NCI-H774 (cell line): Measurements from ENCODE around the gene FAM149A.

Source experiments
- DNase-seq: peaks from one replicate; lab custom pipeline; 2025; lab: John Stamatoyannopoulos, UW

FAM149A gene

DNA sequence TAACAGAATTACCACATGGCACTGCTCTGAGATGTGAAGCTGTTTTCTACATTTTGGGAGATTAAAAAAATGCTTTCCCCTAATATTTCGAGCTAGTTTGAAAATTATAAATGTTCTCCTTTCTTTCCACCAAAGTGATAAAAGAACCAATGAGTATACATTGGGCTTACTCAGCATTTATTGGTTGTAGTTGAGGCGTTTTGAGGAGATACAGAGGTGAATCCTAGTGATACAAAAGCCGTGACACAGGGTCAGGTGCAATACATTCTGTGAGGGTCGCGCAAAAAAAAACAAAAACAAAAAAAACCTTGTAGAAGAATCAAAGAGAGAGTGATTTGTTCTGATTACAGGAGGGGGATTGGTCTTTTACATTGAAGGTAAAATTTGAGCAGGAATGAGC, 54.5 kb downstream of the FAM149A start:
- DNase-seq: no peak

DNA sequence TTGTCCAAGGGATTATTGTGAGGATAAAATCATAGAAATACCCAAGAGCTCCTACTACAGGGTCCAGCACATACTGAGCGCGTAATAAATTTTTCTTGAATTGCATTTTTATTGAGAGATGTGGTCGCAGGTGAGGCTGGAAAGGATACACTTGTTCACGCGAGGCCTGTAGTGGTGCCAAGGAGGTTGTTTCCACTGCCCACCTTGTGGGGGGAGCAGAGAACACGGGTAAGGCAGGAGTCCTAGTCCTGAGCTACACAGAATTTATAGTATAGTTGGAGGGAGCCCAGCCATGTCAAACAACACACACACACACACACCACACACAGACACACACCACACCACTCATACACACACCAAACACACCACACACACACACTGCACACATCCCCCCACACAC, 55.1 kb downstream of the FAM149A start:
- no peak for DNase-seq

DNA sequence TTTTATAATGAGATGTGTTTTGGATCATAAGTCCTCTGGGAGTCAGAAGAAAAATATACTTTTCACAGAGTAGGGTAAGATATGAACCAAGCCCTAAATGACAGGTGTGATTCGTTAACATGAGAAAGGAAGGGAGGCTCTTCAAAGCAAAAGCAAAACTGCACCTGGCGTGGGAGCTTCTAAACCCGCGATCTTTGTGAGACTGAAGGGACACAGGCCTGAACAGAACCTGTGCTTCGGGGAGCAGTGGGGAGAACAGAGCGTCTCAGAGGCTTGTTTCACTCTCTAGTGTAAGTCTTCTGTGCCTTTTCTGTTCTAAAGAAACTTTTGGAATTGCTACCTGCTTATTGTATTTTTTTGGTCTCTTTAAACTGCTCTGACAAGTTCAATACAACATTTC, 56.6 kb downstream of the FAM149A start:
- no peak for DNase-seq

DNA sequence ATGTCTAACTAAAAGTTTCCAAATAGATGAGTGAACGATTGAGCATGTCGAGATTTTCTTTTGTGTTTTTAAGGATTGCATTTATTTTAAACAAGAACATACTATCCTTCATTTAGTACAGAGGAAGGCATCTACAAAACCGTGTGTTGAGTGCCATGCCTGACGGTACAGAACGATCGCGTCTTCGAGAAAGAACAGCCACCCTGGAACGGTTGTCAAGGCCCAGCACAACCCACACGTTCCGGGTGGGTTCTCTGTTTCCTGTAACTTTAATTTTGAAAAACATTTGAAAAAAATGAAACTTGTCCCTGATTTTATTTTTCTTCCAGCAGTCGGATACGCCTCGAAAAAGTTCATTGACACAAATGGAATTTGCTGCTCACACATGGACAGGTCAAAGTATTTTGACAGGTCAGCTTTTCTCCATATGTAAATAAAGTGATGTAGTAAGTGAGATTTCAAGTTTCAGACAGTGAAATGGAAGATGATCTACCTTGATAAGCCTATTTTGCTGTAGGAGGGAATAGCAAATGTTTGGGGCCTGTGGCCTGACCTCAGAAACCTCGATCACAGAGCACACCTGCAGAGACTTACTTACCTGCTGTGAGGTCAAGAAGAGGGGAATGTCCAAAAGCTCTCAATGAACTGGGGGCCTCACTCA, 62.5 kb downstream of the FAM149A start:
- no peak for DNase-seq

DNA sequence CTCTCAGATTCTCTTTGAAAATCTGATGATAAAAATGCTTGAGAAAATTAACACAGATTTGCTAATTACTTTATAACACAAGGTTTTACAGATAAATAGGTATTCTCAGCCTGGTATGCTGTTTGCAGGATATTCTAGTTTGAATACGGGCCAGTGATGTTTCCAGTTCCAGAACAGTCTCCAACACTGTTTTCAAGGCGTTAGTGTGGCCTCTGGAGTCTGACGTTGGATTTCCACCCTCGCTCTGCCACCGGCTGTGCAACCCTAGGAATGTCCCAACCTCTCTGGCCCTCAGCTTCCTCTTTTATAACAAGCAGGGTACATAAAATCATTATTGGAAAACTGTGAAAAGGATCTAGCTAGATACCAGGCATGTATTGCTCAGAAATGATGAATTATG, 63.1 kb downstream of the FAM149A start:
- no peak for DNase-seq

DNA sequence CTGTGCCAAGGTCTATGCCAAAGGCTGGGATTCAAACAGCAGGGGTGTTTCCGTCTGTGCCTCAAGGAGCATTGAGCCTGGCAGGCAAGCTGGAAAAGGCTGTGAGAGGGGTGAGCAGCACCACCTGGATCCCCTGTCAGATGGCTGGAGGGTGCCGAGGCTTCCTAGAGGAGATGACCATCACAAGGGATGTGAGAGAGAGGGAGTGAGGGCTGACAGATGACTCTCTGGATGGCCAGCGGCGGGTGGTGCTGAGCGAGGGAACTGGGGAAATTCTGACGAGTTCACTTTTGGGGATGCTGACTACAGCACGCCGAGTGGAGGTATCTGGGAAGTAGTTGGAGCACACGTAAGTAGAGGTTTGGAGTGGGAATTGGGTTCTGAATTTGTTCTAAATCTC, 64.2 kb downstream of the FAM149A start:
- DNase-seq: no peak

DNA sequence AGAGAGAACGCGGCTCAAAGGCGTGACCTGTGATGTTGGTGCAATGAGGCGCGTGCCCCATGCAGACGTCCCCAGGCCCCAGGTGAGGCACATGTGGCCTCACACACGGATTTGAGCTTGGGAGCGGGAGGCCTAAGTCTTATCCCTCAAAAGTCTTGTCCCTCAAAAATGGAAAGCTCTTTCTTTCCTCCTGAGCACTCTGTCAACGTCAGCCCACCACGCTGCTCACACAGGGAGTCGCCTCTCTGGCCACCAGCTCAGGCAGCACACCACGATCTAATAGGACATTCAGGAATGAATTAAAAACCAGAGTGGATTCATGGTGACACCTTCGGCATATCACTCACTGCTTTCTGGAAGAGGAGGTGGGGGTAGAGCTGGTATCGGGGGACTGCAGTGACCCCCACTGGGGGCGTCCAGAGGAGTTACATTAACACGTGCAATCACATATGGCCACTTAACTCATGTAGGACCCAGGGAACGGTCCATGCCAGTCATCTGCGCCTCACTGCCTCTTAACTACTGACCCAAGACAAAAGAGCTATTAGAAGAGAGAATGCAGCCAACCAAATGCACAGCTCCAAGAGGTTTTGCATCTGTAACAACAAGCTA, 64.9 kb downstream of the FAM149A start:
- DNase-seq: no peak

DNA sequence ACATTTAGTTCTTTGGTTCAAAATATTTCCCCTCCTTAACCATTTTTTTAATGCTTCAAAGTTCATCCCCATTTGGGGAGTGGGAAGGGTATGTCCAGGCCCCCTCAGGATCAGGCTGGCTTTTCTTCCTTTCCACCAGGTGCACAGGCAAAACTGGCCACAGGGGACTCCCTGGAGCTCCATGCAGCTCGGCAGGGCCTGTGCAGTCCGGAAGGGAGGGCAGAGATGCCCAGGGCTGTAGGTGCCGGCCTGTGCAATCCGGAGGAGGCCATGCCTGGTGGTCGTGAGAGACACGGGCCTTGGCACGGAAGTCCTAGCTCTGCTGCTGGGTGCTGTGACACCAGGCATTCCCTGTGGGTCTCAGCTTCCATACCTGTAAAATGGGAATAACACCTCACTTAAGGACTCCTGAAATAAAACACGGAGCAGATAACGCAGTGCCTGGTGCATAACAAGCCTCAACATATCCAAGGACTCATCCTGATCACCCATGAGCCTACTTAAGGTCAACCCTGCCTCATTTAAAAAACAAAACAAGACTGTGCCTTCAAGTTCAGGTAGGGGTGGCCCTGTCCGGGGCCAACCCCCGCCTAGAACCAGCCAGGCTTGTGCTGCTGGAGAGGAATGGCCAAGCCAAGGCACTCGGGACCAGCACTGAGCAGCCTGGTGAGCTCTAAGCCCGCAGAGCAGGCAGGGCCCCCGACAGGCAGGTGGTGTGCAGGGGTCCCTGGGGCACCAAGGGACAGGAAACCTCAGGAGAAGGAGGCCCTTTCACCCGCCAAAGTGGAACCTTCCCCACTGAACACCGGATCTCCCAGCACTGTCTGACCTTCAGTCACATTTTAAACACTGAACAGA, 65.7 kb downstream of the FAM149A start:
- DNase-seq: no peak

DNA sequence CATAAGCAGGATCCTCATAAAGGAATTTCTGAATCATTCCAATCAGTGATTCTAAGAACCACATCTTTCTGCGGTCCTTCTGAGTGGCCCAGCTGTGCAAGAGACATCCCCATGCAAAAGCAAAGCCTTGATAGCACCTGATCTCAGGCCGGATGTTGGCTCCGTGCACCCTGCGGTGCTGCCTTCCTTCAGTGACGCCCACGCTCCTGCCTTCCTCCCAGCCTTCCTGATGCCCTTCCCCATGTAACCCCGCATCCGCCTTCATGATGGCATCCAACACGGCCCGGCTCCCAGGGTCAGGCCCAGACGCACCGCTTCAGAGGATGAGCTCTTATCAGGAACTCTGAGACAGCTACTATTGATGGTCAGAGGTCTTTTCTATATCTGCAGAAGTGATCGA, 66.5 kb downstream of the FAM149A start:
- DNase-seq: no peak

DNA sequence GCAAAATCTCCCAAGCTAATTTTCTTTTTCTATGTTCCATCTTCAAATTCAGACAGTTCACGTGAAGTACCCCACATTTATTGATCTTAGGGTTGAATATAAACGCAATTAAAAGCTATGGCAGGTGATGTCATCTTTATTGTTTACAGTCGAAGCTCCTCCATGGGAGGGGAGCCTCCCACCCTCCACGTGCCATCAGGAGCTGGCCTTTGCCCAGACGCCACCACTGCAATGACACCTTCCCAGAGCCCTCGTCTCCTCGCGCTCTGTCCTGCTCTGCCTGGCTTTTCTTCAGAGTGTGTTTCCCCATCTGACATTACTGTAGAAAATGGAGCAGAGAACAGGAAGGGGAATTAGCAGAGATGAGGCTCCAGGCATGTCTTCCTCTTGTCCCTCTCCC, 68.0 kb downstream of the FAM149A start:
- no peak for DNase-seq

DNA sequence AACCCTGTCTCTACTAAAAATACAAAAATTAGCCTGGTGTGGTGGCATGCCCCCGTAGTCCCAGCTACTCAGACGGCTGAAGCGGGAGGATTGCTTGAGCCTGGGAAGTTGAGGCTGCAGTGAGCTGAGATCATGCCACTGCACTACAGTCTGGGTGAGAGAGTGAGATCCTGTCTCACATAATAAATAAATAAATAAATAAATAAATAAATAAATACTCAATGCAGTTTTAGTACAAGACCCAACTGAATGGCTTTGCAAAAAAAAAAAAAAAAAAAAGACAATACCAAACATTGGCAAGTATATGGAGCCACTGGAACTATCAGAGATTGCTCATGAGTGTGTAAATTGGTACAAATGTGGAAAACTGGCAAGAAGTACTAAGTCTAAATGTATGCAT, 83.6 kb downstream of the FAM149A start:
- DNase-seq: no peak

DNA sequence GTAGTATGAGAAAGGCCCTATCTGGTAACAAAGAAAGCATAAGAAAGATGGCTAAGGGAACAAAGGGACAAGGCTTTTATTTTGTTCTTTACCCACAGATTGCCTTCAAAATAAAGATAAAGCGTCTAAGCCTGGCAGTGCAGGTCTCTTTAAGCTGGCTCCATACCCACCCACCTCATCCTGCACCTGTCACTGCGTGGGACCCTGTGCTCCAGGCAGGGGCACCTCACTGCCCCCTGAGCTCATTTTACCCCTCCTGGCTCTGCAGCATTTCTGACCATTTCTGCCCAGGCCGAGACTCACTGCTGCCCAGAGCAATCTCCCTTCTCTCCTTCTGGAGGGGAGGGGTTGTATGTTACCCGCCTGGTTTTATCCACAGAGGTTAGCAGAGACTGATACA, 85.2 kb downstream of the FAM149A start:
- DNase-seq: no peak

DNA sequence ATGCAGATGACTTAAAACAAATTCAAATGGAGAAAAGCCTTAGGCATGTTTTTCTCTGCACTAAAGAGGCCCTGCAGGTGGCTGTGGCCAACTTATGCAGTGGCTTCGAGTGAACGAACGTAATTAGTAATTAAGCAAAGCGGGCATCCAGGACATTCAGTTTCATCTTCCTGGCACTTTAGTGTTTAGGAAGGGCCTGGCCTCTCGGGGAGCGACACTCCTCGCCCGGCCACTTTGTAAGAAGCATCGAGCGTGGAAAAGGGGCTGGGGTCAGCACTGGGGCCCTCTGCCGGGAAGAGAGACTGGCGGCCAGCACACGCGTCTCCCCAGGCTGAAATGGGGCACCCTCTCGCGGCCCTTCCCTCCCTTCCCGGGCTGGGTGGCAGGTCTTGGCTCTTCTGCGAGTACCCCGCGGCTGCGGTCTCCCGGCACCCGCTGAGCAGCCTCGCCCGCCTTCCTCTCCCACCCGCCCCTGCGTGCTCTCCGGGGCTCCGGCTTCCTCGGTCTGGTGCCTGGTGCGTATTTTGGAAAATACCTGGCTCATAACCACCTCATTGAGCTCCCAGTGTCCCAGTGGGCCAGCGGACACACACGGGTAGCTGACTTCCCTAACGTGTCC, 86.2 kb downstream of the FAM149A start:
- DNase-seq: no peak

DNA sequence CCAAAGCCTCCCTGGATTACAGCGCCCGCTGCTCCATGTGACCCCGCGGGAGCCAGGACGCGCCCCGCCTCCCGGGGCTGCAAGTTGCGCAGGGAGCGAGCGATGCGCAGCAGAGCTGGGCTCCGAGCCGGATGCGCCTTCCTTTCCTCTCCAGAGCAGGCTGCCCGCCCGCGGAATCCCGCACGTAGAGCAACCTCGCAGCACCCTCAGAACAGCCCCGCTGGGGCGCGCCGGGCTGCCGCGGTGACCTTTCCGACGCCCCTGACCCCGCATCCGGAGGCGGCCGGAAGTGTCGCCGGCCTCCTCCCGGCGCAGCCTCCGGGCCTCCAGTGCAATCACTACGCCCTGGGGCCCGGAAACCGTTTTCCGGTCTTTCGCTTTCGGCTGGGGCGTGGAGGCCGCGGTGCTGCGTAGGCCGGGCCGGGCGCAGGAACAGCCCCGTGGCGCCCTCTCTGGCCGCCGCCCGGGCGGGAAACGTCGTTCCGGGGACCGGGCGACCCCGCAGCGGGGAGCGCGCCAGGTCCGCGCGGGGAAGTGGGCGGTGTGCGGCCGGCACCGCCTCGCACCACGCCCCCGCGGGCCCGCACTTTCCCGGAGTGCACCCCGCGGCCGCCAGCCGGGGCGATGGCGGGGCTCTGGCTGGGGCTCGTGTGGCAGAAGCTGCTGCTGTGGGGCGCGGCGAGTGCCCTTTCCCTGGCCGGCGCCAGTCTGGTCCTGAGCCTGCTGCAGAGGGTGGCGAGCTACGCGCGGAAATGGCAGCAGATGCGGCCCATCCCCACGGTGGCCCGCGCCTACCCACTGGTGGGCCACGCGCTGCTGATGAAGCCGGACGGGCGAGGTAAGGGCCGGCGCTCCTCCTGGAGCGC, 86.9 kb downstream of the FAM149A start, which contains the start of gene CYP4V2:
Gene CYP4V2, plus strand, starts transcription at position 368 of the 866 bp plus-strand sequence. Its CDS starts 257 bp downstream, at position 625.
- DNase-seq: no peak

DNA sequence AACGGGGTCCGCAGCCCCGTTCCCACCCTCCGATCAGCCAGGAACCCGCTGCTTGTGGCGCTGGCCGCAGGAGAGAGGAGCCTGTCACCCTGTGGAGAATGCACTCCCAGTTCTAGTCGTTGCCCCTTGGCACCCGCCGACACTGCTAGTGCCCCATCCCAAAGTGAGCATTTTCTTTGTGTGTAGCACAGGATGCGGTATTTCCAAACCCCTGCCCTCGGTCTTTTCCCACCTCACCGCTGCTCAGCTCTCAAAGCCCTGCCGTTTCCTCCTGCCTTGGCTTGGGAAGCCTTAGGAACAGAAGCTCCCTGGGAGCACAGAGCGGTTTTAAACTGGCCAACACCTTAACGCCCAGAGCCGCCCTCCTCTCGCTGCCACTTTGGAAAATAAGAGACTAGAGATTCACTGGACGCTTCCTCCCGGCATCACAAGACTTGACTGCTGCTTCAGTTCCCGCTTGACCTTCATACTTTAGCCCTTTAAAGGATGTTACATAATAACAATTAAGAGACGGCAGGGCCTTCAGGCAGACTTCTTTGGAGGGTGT, 87.6 kb downstream of the FAM149A start:
- DNase-seq: no peak

DNA sequence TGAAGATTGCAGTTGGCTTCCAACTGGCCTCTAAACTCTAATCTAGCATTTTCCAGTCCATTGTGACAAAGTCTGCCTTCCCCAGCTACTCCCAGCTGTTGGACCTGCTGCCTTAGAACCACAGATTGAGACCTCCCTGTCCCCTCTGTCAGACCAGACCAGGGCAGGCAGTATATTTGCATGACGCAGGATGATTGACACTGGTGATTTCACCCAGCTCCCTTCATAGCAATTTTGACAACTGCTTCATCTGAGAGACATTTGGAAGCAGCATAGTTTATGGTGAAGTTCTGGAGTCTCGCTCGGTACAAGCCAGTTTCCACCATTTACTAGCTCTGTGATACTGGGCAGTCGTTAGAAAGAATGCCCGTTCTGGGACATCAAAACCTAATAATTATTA, 89.3 kb downstream of the FAM149A start:
- no peak for DNase-seq

DNA sequence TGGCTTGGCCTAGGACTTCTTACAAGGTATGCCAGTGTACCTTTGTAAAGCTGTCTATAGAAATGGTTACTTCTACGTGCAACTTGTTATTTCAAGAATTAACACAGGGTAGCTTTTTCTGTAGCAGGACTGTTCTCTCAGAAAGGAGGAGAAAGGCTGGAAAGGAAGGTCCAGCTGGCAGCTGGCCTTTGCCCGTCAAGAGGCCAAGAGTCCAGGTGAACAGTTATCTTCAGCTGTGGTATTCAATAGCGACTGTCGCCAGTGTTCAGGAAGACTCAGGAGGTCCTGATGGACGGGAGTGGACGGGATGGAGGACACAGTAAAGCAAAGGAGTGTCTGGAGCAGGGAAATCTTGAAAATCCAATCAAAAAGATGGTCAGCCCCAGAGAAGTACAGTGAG, 91.6 kb downstream of the FAM149A start:
- no peak for DNase-seq

DNA sequence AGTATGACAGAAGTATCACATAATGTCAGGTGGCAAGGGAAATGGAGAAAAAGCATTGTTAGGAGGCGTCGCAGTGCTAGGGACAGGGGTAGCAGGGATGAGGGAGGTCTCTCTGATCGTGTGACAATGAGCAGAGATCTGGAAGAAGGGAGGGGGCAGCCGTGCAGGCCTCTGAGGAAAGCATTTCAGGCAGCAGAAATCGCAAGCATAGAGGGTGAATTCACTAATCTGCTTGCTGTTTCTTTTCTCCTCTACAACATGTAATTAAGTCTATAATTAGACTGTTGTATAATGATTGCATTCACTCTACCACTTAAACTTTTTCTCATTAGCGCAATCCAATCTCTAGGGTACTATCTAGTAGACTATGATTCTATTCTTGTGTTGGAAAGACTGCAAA, 96.0 kb downstream of the FAM149A start:
- DNase-seq: no peak

DNA sequence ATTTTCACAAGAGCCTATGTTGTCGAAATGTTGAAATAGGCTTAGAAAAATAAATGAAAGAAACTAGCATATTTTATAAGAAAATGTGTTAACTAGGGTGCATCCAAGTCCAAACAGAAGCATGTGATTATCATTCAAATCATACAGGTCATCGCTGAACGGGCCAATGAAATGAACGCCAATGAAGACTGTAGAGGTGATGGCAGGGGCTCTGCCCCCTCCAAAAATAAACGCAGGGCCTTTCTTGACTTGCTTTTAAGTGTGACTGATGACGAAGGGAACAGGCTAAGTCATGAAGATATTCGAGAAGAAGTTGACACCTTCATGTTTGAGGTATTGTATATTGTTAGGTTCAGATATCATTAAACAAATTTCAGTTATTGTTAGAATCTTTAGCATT, 96.5 kb downstream of the FAM149A start:
- no peak for DNase-seq

DNA sequence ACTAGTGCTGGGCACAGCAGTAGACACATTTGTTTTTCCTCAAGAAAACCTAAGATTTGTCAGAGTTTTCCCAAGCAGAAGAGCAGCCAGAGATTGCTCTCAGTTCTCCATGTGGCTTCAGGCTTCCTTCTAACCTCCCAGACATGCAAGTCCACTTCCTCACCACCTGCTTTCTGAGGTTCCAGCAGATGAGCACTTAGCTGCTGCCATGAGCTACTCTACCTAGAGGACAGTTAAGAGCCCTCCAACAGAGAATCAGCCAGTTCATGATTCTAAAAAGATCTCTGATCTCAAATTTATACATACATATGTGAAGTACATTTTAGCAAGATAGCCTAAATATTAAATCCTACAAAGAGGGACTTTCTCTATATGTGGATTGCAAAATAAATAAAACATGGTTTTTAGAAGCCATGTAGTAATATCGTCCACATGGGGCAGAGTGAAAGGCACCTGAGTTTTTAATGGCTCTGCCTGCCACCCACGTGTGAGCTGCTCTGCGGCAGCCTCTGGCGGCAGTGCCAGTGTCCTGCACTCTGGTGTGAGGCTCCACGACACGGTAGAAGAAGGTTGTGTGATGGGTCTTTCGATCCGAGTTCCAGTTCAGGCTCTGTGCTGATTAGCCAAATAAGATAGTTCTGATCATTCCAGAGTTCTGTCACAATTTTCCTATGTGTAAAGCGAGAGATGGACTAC, 97.2 kb downstream of the FAM149A start:
- no peak for DNase-seq
